ENCODE results near the gene SPINT1.

The SPINT1 gene

DNA sequence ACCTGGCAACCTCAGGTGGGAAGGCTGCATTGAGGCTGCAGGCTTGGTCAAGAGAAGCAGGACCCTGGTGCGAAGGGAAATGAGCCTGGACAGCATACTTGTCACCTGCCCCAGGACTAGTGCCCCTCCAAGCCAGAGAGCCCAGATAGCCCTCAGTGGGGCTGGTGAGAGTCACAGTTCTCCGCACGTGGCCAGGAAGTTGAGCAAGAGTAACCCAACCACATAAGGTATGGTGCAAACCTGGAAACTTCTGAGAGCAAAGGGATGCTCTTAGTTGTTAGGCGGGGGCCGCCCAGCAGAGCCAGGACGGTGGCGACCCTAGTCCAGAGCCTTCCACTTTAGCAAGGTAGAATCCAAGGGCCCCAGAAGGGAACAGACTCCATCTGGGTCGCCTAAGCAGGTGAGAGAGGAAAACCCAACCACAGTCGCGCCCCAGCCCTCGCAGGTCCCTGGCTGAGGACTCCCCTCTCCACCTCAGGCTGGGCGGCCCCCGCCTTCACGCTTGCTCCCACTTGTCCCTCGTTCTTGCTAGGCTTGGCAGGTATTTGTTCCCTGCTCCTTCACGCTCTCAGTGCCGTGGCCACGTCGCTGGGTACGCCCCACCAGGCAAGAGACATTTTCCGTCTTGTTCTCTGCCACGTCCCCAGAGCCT is 49.3 kb downstream of the SPINT1 start:
- no peak for DNase-seq (ENCODE audit: low read depth)

DNA sequence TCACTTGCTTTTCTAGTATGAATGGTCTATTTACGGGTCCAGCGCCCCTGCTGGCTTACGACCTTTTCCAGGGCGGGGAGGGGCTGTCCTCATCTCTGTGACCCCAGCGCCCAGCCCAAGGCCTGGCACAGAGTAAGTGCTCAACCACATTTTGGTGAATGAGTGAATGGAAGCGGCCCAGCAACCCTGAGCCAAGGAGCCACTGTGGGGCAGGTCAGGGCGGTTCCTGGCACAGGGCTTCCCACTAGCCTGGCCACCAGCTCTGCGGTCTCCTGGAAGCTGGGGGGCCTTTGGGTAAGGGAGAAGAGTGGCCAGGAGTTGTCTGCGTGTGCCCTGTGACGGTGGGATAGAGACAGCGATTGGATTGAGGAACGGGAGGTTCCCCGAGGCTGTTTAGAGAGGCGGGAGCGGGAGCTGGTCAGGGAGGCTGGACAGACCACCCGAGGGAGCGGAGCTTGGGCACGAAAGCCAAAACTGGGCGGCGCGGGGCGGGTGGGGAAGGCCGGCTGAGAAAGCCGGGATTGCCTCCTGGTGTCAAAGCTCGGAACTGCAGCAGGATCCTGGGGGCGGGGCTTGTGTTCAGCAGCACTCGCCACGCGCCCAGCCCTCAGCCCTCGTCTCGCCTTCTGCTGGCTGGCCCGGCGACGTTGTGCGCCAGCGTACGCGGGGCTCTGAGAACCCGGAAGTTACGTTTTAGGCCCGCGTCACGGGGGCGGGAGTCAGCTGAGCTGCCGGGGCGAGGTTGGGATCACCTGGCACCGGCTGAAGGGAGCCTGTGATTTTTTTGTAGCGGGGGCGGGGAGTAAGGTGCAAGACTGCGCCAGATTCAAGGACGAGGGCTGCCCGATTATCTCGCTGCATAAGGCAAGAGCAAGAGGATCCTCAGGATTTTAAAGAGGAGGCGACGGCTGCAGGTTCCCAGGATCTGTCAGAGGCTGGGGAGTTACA is 50.2 kb downstream of the SPINT1 start, which contains the start of gene VPS18:
VPS18 (plus strand) TSS at position 718 of the 948 bp plus-strand sequence. CDS start 319 bp downstream, outside the sequence.
- peak; percentile 98 for DNase-seq (ENCODE audit: low read depth)

- peak; percentile 31 for DNase-seq (ENCODE audit: low read depth)
These were observed 51.0 kb downstream of the SPINT1 start for GRCh38 chr15:40894681-40895448.

GRCh38 chr15:40899536-40900207 is 55.8 kb downstream of the SPINT1 start:
- no peak for DNase-seq (ENCODE audit: low read depth)

DNA sequence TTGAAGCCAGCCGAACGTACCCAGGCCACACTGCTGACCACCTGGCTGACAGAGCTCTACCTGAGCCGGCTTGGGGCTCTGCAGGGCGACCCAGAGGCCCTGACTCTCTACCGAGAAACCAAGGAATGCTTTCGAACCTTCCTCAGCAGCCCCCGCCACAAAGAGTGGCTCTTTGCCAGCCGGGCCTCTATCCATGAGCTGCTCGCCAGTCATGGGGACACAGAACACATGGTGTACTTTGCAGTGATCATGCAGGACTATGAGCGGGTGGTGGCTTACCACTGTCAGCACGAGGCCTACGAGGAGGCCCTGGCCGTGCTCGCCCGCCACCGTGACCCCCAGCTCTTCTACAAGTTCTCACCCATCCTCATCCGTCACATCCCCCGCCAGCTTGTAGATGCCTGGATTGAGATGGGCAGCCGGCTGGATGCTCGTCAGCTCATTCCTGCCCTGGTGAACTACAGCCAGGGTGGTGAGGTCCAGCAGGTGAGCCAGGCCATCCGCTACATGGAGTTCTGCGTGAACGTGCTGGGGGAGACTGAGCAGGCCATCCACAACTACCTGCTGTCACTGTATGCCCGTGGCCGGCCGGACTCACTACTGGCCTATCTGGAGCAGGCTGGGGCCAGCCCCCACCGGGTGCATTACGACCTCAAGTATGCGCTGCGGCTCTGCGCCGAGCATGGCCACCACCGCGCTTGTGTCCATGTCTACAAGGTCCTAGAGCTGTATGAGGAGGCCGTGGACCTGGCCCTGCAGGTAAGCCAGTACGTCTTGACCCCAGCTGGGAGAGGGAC is 56.6 kb downstream of the SPINT1 start:
- no peak for DNase-seq (ENCODE audit: low read depth)

GRCh38 chr15:40901053-40901443 is 57.2 kb downstream of the SPINT1 start:
- no peak for DNase-seq (ENCODE audit: low read depth)

GRCh38 chr15:40902605-40903561 is 59.0 kb downstream of the SPINT1 start:
- DNase-seq (ENCODE audit: low read depth), result no peak

DNA sequence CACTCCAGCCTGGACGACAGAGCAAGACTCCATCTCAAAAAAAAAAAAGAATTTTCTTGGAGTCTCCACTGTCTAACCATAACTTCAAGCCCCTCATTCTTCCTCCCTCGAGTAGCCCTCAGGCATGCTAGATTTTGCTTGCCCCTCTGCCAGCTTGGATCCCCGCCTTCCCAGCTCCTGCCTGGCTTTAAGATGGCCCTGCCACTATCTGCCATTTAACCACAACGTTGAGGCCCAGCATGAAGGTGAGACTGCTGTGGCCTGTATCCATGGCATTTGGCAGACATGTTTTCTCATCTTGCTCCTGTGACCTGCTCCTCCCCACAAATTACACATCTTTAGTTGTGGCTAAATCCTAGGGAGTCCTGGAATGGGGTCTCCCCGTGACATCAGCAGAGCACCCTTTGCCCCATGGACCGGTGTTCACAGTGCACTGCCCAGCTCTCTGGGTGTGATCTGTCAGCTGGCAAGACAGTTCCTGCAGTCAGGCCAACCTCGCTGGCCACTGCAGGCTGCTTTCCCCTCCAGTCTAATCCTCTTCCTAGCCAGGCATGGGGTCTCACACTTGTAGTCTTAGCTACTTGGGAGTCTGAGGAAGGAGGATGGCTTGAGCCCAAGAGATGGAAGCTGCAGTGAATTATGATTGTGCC is 60.8 kb downstream of the SPINT1 start:
- DNase-seq (ENCODE audit: low read depth), result no peak

DNA sequence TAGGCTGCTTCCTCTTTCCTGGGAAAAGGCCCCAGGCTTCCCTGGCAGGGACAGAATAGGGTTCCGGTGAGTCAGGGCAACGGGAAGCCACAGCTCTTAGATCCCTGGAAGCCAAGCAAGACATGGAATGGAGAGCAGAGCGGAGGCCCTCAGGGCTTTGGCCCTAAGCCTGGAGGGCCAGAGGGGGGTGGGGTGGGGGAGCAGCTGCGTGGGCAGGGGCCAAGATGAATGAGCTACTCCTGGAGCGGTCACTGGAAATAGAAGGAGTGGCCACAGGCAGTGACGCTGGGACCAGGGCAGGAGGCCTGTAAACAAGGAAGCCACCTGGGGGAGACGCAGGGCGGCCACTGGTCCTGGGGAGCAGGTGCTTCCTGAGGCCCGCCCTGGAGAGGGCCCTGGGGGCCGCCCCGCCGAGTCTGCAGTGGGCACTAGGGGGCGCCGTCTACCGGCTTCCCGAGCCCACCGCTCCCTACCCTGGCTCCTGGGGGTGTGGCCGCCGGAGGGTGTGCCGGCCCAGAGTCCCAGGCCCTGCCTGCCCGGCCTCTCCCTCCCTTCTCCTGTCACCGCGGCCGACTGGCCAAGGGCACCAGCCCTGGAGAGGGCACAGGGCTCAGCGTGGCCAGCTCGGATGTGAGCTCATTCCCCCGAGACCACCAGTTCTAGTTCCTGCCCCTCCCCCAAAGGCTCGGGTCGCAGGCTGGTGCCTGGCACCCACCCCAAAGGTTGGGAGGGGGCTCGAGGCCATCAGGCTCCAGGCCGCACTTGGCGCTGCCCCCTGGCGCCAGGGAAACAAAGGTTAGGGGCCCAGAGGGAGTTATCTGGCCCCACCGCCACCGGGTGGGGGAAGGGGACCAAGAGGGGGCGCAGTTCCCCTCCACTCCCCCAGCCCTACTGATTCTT is 62.5 kb downstream of the SPINT1 start:
- peak; percentile 72 for DNase-seq (ENCODE audit: low read depth)

- no peak for DNase-seq (ENCODE audit: low read depth)
These were observed 63.3 kb downstream of the SPINT1 start for GRCh38 chr15:40906991-40907802.

Measured in stimulated activated CD8-positive, alpha-beta memory T cell treated with anti-CD3 and anti-CD28 coated beads, Interleukin-4, amount 100 ng/mL, for 24 hours (primary cell).